Measurements from ENCODE around the gene MXD4.

The MXD4 gene

DNA sequence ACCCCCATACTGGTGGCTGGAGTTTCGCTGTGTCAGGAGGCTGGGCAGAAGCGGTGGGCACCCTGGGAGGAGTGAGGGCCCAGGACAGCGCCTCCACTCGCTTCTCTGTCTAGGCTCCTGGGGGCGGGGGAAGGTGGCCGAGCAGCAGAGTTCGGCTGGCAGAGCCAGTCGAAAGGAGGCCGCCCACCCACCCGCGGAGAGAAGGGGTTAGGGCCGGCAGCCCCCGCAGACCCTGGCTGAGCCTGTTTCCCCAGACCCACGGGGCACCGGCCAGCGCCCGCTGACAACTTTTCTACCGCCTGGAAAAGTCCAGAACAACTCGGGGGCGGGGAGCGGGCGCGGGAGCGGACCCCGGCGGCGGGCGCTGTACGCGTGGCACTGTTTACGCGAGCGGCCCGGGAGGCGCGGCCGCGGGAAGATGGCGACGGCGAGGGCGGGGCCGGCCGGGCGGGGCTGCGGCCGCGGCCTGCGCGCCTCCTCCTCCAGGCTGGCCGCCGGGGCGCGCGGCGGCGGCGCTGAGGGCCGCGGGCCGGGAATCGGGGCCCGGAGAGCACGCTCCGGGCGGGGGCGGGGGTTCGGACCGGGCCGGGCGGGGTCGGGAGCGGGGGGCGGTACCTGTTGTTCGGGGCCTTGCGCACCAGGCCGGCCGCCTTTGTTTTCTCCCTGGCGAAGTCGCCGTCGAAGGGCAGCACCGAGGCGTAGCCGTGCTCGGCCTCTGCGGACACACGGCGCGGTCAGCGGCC lies 628 bp downstream of the MXD4 start:
- peak; percentile 38 to 49 for DNase-seq

DNA sequence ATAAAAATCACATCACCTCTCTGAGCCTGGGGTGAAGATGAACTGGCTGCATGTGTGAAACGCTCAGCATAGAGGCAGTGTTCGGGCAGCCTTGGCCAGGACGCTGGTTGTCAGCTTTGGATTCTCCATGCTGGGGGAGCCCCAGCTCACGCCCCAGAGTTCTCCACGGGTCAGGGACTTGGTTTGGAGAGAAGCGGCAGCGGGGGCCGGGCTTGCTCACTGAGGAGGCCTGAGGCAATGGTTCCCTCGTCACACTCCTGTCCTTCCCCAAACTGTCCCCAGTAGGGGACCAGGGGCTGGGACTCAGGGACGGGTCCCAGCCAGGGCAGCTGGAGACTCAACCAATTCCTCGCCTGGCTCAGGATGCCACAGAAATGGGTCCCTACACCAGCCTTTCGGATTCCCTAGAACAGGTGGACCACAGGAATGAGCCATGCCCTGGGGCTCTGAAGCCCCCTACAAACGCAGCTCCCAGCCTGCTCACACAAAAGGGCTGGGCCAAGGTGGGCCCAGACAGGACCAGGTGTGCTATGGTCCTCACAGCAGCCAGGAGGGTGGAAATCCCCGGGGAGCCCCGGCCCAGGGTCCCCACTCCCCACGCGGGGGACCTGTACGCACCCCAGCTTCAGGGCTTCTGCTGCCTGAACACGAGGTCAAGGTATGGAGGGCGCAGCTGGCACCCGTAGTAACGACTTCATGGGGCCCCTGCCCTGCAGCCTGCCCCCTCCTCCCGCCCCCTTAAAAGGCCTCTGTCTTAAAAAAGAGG lies 1.4 kb downstream of the MXD4 start:
- DNase-seq: no peak

DNA sequence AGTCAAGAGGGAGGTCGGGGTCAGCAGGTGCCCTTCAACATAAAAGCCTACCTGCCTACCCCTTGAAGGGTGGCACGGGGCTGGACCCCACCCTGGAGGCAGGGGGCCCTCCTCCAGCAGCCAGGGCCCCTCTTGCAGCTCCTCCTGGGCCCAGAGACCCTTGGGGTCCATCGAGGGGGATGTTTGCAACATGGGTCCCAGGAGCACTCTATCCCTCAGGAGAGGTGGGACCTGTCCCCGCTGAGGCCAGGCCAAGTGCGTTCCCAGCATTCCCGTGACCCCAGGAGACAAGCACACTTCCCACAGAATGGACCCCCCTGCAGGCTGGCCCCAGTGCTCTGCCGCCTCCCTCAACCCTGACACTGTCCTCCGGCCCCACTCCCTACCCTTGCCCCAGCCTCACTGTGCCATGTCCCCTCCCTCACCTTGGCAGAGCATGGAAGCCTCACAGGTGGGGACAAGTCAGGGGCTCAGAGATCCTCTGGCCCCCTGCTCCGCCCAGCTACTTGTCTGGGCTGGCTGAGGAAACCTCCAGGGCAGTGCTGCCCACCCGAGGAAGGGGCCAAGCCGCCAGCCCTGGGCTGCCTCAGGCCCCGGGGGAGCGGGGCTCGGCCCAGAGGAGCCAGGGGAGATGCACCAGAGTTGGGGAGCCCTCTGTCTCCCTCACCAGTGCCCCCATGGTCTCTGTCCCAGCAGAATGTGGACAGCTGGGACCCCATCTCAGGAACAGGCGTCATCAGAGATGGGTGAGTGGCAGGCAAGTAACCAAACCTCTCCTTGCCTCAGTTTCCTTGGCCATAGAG lies 2.2 kb downstream of the MXD4 start:
- DNase-seq: no peak

DNA sequence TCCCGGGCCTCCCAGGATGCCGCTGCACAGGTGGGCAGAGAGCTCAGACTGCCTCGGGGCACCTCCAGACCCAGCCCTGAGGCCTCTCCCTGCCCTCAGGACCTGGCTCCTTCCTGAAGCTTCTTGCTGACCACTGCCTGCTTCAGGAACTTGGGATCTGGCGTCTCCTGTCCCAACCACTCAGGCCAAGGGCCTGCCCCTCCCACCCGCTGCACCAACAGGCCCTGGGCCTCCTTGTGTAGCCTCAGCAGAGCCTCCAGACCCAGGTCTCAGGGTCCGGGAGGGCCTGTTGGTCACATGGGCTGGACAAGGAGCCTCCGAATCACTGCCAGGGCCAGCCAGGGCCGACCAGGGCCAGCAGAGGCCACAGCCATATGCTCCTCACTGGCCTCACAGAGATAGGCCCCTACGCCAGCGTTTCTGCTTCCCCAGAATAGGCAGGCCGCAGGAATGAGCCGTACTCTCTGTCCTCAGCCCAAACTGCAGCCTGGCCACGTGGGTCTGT lies 2.8 kb downstream of the MXD4 start:
- no peak for DNase-seq

- DNase-seq: no peak
These were observed 3.5 kb downstream of the MXD4 start for GRCh38 chr4:2258091-2259035.

GRCh38 chr4:2257361-2258081 lies 4.4 kb downstream of the MXD4 start:
- DNase-seq: no peak

- DNase-seq: no peak
These were observed 5.1 kb downstream of the MXD4 start for GRCh38 chr4:2256781-2257191.

DNA sequence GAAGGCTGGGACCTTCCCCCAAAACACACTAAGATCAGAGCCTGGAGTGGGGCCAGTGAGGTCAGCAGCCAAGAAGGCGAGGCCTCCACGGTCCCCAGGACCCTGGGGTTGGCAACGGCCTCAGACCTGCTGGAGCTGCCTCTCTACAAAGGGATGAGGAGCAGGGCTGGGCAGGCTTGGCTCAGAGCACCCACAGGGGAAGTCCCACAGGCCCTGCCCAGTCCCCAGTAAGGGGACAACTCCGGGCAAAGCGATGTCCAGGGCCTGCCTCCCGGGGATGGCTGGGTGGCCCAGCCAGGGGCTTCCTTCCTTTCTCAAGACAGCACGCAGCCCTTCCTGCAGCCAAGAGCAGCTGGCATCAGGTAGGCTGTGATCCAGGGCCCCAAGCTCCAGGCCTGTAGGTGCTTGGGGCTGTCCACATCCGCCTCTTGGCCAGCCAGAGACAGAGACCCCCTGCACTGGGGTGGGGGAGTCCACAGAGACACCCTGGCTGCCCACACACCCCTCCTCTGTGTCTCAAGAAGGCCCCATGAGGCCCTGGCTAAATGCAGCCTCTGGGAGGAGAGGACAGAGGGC lies 5.7 kb downstream of the MXD4 start:
- no peak for DNase-seq

GRCh38 chr4:2255501-2256155 lies 6.3 kb downstream of the MXD4 start:
- DNase-seq: peak; percentile 30 to 53

DNA sequence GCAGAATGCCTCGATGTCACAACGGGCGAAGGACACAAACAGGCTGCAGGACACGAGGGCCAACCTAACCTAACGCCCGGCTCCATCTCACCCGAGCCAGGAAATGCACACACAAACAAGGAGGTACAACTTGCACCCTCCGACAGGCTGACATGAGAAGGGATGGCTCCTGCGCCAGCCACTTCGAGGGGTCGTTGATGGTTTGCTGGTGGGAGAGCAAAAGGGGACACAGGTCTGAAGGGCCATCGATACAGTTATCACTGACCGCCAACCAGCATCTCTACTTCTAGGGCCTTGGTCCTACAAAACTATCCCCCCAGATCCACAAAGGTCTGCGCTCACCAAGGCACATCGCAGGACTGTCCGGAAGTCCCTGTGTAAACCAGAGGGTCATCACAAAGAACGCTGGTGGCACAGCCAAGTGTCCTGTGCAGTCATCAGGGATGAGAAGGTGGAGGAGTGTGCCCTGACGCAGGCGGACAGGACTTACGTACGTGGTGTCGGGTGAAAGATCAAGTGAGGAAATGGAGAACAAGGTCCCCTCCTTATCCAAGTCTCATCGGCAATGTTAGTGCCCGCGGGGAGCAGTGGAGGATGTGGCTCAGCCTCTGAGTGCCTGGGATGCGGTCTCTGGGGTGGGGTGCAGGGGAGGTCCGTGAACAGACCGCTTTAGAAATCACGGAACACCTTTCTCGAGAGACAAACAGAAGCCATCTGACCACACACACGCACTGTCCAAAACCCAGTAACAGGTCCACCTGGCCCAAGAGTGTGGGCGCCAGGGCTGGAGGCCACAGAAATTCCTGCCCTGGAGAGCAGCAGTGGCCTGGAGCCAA lies 7.0 kb downstream of the MXD4 start:
- no peak for DNase-seq

DNA sequence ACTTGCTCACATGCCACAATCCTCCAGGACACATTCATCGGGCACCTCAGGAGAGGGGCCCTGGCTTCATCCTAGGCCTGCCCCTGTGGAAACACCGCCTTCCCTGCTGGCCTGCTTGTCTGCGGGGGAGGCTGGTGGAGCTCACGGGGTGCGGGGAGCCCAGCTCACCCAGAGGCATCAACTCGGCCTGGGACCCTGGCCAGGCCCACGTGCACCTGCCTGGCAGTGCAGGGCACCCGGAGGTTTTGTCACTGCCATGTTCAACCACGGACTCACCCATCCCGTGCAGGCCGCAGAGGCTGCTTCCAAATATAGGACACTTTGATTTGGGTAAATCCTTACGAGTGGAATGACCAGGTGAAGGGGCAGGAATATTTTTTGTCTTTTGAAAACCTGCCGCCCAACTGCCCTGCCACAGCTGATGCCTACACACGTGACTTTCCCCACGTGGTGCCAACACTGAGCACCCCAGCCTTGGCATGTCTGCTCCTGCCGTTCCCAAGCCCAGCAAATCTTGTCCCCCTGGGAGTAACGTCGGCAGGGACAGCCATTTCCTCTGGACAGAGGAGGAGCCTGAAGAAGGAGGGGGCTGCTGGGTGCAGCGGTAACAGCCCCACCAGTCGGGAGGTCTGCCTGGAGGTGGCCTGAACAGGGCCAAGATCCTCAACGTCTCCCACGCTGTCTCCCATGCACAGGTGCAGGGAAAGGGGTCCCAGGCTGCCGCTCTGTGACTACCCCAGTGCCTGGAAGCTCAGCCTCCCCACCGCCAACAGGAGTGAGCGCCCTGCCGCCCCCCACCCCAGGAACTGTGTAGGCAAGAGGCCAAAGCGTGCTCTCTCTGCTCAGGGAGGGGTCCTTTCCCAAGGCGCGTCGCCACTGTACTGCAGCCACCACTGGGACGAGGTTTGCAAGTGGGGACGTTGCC lies 8.5 kb downstream of the MXD4 start:
- DNase-seq: no peak

DNA sequence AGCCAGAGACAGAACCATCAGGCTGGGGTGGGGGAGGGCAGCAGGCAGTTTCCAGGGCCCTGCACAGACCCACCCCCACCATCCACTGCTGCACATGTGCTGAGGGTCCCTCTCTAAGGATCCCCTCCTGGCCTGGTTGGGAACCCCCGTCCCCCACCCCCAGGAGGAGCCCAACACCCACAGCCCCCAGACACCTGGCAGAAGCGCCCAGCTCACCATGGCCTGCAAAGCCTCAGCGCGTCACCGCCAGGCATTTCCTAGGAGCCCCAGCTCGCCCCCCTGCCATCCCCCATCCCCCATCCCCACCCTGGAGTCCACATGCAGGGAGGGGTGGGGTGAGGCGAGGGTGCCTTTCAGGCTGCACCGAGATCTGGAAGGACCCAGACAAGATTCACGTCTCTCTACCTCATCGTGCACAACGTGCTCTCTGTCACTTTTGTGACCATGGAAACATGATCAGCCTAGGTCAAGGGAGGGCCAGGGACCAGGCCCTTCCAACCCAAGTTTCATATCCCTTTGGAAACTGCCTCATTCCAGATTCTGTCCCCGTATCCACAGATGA lies 9.3 kb downstream of the MXD4 start:
- no peak for DNase-seq

DNA sequence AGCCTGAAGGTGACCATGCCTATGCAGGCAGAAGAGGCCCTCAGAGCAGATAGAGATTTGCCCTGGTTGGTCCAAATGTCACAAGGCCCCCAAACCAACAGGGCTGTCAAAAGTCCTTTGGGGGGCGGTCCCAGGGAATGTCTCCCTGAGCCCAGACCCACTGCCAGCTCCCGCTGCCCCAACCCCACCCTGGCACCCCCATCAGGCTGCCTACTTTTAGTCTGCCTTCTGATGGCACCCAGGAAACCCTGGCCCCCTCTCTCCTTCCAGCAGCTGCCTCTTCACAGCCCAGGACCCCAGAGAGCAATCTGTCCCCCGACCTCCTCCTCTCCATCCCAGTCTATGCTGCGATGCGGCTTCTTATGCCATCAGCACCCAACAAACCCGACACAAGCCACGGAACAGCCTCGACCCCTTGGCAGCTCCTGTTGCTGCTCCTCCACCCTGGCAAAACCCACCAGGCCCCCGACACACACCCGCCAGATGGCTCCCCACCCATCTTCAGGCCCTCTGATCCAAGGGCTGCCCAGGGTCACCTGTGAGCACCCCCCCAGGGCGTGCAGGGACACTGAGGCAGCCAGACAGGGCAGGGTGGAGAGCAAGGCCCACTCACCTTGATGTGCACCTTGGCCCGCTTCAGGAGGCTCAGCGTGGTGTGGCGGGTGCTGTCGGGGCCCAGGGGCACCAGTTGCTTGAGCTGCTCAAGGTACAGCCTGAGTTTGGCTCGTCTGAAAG lies 9.9 kb downstream of the MXD4 start:
- DNase-seq: no peak

- no peak for DNase-seq
These were observed 10.7 kb downstream of the MXD4 start for GRCh38 chr4:2251073-2251794.

DNA sequence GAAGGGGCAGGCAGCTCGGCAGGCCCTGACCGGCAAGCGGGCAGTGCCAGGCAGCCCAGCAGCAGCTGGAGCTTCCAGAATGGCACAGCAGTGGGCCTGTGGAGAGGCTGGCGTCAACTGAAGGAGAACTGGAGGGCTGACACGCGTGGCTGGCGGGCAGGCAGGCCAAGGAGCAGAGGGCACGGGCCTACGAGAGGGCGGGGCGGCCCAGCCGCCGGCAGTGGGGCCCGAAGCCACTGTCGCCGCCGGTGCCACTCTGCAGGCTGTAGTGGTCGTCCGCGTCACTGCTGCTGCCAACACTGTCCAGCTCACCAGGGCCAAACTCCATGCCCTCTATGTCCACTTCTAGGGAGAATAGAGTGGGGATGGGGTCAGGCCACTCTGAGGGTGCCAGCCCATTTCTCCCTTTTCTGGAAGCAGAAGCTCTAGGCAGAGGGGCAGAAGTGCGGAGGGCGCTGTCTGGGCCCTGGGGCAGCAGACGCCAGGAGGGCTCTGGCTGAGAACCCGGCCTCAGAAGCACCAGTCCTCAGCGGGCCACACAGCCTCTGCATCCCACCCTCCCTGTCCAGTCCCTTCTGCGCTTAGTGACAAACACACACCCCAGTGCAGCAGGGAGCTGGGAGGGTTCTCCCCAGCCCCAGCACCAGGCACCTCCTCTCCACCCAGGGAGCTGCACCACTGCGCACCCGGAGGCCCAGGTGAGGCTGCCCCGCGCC lies 11.4 kb downstream of the MXD4 start:
- no peak for DNase-seq

Data from NCI-H2081 (cell line).